HG03066 (cell line): ENCODE measurements around the gene NKX2-2.
"Not testable (repeated sequence)": the region's sequence is repeated elsewhere in the genome, so short reads cannot be mapped to it uniquely, and the experiment has no call there.

Source experiments
- ATAC-seq: cut with Tn5 transposase; IDR thresholded peaks from one replicate; pipeline ENCODE4 v1.9.1; 2021; ENCODE audit warnings: low read depth; ENCODE audit not compliant: unreplicated experiment

The NKX2-2 gene

DNA sequence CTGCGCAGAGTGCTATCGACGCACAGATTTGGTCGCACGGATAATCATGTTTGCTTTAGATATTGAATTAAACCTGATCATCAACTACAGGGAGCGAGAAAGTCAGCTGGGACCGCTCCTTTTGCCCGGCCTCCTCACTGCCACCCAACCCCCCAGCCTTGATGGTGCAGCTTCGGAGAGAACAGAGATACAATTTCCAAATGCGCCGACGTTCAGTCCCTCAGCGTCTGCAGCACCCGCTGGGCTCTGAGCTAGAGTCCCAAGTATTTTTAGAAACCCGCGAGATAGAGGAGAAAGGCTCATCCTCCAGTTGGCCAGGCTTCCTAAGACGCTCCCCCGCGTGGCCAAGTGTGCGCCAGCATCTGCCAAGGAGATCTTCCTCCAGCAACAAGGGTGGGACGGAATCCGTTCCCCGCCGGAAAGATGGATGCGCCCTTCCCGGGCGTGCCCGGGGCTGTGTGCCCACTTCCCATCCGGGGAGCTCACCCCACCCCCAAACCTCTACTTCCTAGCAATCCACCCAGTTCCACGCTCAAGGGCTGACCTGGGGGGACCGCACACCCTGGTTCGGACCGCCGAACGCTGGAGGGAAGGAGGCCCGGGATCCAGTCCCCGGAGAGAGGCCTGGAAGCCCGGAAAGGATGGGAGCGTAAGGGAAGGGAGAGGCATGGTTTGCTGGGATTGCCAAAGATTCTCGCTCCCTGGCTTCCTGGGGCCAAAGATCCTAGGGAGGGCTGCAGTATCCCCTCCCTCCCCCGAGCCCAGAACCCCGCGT lies 4.1 kb downstream of the NKX2-2 start:
- no peak for ATAC-seq

DNA sequence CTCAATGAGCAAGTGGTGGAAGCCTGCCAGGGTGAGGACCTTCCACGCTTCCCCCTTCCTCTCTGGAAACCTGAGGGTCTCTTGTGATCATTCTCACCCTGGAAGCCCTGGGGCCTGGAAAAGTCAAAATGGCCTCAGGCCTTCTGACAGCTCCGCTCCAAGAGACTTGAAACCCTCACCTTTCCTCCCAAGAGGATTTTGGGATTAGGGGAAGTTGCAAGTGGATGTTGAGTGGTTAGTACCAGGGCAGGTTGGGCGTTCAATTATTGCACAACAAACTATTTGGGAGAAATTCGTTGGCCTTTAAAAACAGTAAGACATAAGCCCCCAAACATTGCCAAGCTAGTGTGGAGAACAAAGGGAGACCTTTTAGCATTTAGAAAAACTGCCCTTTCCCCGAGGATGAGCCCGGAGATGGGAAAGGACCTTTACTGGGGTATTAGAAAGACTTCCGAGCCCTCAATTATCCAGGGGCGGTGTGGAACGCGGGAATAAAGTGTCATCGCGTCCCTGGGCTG lies 4.7 kb downstream of the NKX2-2 start:
- ATAC-seq, result no peak

DNA sequence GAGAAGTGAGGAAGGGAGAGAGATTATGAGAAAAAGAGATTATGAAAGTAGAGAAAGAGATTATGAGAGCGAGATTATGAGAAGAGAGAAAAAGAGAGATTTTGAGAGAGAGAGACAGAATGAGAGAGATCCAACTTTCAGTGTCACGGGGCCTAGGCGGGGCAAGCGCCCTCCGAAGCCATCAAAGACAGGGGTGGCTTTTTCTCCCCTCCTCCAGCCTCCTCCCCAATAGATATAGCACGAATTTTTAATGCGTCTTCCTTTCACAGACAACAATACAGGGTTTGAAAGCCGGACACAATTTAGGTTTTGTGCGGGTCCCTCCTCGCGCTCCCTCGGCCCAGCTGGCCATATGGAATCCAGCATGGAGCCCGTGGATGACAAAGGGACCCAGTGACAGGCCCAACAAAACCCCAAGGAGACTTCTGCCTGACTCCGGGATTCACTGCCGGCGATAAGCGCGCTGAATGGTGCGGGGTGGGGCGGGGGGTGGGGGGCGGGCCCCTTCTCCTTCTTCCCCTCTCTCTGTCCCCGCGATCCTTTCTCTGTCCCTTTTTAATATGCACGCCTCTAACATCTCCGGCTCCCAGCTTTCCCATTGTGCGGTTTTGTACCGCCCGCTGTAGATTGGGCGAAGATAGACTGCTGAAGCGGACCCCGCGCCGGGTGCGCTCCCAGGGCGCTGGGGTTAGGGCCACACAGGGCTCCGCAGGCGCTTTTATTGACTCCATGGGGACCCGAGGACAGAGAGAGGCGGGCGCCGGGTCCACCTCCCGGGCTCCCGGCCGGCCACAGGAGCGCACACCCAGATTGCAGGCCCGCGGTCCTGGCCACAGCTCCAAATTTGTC lies 5.4 kb downstream of the NKX2-2 start:
- no peak for ATAC-seq

DNA sequence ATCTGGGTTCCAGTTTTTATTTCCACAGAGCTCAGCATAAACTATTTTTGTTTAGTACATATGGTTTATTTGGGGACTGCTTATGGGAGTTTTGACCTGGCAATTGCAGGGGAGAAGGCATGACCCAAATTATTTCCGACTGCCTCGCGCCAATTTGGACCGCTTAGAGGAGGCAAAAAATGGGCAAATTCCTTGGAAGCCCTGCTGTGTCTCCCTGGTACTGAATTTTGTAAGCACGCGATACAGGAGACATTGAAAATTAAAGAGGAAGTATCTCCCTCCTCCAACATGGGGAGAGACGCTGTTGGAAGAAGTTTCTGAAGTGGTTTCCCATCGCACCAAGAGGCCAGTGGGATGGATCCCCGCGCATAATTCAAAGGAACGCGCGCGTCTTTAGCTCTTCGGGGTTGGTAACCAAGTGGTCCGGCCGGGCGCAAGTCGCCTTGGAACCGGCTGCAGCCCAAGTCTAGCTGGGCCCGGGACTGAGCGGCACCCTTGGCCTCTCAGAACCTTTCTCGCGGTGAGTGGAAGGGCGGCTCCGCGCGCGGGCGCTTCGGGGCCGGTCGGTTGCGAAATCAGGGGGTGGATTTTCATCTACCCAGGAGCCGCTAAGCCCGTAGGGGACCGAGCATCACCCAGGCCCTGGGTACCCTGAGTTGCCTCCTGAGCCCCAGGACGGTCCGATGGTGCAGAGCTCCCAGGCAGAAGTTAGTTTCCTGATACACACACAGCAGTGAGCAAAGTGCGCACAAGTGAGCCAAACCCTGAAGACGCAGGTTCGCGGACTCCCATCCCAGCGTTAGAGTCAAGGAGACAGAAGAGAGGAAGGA lies 6.2 kb downstream of the NKX2-2 start:
- ATAC-seq, result no peak

DNA sequence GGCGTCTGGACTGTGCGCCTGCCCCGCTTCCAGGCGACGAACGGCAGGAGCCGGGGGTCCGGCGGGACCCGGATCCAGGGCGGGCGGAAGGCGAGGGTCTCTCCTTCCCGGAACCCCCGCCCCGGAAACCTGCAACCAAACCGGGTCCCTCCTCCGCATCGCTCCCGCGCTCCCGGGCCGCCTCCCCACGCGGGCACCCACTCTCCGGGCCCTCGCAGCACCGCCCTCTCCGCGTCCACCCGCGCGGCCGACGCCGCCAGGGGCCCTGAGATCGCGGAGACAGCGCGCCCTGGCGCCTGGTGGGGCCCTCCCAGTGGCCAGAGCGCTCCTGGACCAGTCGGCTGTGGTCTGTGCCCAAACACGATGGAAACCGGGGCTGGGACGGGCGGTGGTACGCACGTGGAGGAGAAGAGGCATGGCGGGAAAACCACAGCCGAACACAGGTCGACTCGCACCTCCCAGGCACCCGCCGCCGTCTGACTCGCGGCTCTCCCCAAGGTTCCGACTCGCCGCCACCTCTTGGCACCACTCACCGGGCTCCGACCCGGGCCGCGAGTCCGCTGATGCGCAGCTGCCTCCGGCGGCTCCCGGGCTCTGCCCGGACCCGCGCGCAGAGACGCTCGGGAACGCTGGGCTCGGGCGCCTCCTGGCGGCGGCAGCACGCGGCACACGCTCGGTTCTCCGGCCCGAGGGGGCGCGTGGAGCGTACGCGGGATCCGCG lies 7.9 kb downstream of the NKX2-2 start:
- no peak for ATAC-seq

DNA sequence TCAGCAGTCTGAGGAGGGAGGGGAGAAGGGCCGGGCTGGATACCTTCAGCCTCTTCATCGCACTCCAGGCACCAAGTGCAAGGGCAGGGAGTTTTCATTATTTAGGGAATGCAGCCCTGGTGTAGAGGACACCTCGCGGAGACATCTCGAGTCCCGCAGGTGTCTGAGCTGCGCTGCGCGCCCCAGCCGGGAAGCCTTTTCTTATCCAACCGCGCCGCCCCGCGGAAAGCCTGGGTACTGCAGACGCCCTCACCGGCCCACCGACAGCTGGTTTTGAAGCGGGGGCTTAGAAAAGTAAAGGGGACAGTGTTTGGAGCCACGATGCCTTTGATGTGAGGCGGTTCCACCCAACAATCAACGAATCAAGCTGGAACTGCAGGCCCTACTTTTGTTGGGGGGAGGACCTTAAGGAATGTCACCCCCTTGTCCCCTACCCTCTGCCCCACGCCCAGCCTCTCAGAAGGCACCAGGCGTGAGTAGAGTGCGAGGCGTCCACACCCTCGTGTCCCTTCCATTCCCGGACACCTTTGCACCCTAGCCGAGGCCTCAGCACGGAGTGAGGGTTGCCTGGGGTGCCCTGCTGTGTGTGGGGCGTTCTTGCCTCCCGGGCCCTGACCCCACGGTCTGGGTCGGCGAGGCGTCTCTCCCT lies 8.6 kb downstream of the NKX2-2 start:
- ATAC-seq, result no peak

DNA sequence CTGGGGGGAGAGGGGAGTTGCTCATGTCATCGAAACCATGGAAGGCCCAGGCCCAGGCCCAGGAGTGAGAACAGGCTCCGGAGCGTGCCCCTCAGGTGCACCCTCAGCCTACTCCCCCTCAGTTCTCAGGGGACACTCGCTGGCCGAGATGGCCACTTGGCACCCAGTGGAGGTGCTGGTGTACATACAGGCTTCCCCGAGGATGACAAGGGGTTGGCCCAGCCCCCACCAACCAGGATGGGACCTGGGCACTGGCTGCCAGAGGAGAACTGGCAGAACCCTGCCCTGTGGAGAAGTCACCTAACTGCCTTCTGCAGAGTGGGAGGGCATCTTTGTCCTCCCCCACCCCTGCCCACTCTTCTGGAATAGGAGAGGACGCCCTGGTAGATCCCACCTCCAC lies 9.5 kb downstream of the NKX2-2 start:
- ATAC-seq, result no peak

DNA sequence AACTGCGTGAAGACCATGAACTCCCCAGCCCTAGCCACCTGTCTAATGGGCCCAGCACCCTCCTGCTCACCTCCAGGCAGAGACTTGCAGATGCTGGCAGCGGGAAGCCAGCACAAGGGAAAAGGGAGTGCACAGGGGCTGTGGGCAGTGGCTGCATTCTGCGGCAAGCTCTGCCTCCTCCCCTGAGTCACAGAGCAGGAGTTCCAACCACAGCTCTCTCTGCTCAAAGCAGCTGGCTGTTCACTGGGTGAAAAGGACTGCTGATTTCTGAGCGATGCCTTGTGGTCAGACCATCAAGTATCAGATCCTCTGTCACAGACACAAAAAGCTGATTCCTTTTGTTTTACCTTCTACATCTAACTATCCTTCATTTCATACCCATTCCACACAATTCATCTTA lies 10.5 kb downstream of the NKX2-2 start:
- peak; percentile 89 for ATAC-seq

DNA sequence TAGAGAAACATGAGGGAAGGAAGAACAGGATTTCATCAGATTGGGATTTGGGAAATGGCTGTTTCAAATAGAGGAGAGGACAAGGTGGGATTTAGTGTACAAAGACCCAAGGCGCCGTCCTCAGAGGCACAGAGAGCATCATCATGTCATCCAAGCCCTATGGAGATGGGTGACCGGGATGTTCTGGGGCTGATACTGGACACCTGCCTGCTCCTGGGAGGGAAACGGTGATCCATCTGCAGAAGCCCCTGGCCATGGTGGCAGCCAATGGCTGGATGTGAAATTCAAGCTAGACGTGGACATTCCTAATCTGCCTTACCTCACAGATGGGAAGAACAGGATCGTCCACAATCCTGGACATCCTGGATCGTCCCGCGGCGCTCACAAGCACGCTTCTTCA lies 12.7 kb downstream of the NKX2-2 start:
- no peak for ATAC-seq

DNA sequence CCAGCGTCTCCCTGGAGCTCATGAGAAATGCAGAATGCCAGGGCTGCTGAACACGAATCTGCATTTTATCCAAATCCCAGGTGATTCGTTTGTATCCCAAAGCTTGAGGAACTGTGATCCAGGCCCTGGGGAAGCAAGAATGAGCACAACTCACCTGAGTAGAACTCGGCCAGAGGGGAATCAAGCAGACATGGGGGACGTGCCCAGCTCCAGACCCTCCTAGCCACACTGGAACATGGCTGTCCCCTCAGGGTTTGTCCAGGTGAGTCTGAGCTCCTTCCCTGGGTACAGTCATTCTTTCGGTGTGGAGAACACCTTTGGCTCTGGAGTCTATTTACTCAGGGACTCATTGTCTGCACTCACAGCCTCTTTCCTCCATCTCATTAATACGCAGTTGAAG lies 13.3 kb downstream of the NKX2-2 start:
- no peak for ATAC-seq

DNA sequence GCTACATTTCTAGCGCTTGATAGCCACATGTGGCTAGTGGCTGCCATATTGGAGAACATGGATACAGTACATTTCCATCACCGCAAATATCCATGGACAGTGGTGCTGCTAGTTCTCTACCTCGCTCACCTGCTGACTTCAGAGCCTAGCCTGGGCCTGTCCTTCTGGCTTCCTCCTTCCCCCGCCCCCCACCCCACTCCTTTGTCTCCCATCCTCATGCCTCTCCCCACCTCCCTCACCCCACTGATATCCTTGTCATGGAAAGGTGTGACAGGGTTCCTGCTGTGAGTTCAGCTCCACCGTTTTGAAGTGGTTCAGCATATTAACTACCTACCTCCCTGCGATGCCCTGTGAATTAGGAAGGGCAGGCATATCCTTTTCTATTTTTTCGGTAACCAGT lies 14.2 kb downstream of the NKX2-2 start:
- ATAC-seq, result no peak

DNA sequence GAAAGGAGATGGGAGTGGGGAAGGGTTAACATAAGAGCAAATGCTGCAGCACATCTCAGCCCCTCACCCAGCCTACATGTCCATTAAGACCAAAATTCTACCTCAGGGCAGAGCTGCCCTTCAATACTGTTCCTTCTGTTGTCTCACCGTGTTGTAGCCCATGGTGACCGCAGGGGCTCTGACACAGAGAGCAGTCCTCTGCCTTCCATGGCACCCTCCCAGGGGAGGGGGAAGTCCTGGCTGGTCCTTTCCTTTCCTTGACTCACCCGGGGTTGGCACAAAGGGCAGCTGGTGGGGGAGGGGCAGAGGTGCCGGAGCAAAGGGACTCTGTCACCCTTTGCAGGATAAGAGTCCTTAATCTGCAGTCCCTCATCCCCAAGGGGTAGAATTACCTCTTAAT lies 15.2 kb downstream of the NKX2-2 start:
- ATAC-seq, result no peak

DNA sequence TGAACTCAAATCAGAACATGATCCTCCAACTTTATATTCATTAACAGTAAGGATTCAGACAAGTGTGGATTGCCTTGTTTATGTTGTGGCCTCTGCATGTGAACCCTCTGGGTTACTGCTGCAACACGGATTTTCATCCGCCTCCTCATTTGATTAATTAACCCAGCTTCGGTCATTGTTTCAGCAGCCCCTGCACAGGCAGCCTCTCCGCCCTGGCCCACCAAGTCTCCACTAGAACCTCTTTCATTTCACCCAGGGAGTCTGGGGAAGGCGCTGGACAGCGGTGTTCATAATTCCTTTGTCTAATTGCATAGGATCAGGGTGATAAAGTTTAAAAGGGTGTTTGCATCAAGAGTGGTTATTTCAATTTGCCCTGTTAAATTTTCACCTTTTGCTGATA lies 15.7 kb downstream of the NKX2-2 start:
- ATAC-seq, result no peak

DNA sequence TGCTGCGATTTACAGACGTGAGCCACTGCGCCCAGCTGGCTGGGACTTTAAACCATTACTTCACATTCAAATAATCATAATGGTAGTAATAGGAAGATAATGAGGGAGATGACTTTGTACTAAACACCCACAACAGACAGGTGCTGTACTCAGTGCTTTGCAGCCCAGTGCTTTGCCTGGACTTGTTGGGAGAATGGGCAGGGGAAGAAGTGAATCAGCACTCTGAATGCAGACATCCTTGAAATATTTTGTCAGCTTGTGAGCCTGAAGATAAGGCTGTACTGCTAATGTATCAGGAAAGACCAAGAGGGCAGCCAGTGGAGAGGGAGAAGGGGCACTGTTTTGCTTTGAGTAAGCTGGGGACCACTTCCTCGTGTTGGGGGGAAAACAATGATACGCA lies 17.4 kb downstream of the NKX2-2 start:
- ATAC-seq, result no peak

DNA sequence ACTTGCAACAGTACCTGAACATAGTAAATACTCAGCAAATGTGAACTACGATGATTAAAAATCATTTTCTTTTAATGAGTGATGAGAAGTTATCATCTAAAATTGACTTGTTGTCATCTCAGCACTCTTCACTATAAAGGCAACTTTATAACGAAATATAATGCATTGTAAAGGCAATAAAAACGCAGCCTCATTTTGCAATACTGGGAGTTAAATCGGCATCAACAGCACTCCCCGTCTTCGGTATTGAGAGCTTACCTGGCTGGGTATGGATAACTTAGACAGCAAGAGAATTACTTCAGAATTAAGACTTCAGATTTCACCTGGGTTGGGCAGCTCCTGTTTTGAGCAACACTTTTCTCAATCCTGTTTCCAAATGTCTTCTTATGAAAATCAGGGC lies 20.8 kb downstream of the NKX2-2 start:
- no peak for ATAC-seq

DNA sequence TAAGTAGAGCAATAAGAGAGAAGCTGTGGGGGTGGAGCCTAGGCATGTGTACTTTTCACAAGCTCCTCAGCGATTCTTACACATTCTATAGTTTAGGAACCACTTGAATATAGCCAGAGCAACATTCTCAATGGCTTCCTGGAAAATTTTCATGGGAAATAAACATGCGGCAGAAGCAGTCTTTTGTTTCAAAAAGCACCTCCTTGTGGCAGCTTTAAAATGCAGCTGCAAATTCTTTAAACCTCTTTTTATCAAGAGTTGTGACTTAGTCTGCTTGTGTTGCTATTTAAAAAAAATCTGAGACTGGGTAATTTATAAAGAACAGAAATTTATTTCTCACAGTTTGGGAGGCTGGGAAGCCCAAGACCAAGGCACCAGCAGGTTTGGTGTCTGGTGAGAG lies 23.8 kb downstream of the NKX2-2 start:
- ATAC-seq, result no peak

DNA sequence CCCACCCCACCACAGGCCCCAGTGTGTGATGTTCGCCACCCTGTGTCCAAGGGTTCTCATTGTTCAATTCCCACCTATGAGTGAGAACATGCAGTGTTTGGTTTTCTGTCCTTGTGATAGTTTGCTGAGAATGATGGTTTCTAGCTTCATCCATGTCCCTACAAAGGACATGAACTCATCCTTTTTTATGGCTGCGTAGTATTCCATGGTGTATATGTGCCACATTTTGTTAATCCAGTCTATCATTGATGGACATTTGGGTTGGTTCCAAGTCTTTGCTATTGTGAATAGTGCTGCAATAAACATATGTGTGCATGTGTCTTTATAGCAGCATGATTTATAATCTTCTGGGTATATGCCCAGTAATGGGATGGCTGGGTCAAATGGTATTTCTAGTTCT lies 33.7 kb downstream of the NKX2-2 start:
- not testable (repeated sequence) for ATAC-seq

DNA sequence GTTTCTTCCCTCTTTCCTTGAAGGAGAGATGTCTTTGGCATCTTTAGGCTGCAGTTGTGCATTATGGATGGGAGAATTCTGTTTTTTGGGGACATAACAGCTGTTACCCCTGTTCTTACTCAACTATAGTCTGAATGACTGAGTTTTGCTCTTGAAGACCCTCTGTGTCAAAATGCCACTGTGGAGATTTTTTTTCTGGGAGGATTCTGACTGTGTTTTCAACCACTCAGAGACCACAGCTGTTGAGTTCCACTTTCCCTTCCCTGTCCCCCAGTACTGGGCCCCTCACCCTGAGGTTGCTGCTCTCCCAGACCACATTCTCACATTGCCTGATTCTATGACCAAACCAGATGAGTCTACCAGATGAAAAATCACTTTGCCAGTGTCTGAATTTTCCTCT lies 48.1 kb downstream of the NKX2-2 start:
- no peak for ATAC-seq

DNA sequence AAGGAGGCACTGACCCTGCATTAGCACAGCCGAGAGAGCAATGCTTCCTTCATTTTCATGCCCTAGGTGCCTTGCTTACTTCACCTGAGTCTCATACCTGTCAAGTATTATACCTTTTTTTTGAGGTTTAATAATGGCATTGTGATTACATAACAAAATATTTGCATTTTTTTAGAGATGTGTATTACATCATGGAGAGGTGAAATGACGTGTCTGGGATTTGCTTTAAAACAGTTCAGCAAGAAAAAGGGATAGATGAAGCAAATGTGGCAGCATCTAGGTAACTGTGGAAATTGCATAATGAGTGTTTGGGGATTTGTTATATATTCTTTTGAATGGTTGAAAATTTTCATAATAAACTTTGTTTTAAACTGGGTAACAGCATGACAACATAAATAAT lies 48.9 kb downstream of the NKX2-2 start:
- ATAC-seq, result no peak
